AG09309 (cell line): ENCODE measurements around the gene MED12L.

ENCODE experiments used
- DNase-seq: peaks from one replicate; pipeline ENCODE4 v3.0.0-alpha.2; 2010; ENCODE audit warnings: low read depth
- H3K4me3 ChIP-seq: 2 replicates; pipeline ENCODE4 v1.5.1; 2011; ENCODE audit warnings: mild to moderate bottlenecking, low read depth, low read length, moderate library complexity; ENCODE audit not compliant: control insufficient read depth
- CTCF ChIP-seq: IDR thresholded peaks from 2 replicates; pipeline ENCODE4 v1.5.1; 2011; ENCODE audit warnings: mild to moderate bottlenecking, low read depth, low read length, inconsistent platforms; ENCODE audit not compliant: insufficient read depth, control insufficient read depth; ENCODE audit errors: missing control alignments

MED12L gene

GRCh38 chr3:151290673-151291072, 205.2 kb downstream of the MED12L start:
- no peak for DNase-seq

GRCh38 chr3:151293127-151293526, 207.7 kb downstream of the MED12L start:
- TF ChIP-seq CTCF = no peak

More at GRCh38 chr3:151290673-151291072, 205.2 kb downstream of the MED12L start:
- no peak overlapping the region for H3K4me3 ChIP-seq
- TF ChIP-seq CTCF = peak; percentile 62

GRCh38 chr3:151296226-151296625, 210.8 kb downstream of the MED12L start:
- DNase-seq = no peak
- no peak overlapping the region for H3K4me3 ChIP-seq
- no peak for TF ChIP-seq CTCF

More at GRCh38 chr3:151293127-151293526, 207.7 kb downstream of the MED12L start:
- H3K4me3 ChIP-seq = no peak overlapping the region
- DNase-seq = no peak

GRCh38 chr3:151297429-151297828, 212.0 kb downstream of the MED12L start:
- DNase-seq = no peak
- TF ChIP-seq CTCF = no peak
- no peak overlapping the region for H3K4me3 ChIP-seq

- no peak for DNase-seq
- no peak overlapping the region for H3K4me3 ChIP-seq
- TF ChIP-seq CTCF = no peak
These were observed 213.5 kb downstream of the MED12L start for GRCh38 chr3:151299006-151299405.

- H3K4me3 ChIP-seq = no peak overlapping the region
- DNase-seq = no peak
- TF ChIP-seq CTCF = no peak
These were observed 215.1 kb downstream of the MED12L start for GRCh38 chr3:151300539-151300938.

GRCh38 chr3:151301787-151302186, 216.3 kb downstream of the MED12L start:
- TF ChIP-seq CTCF = no peak
- no peak overlapping the region for H3K4me3 ChIP-seq
- DNase-seq = no peak
